GM18868 (cell line): ENCODE results near the gene SNAPC3.
"Not testable (repeated sequence)": the region's sequence is repeated elsewhere in the genome, so short reads cannot be mapped to it uniquely, and the experiment has no call there.

Experiments
- ATAC-seq: cut with Tn5 transposase; IDR thresholded peaks from one replicate; pipeline ENCODE4 v1.9.1; 2021; ENCODE audit warnings: mild to moderate bottlenecking, moderate library complexity; ENCODE audit not compliant: unreplicated experiment

Gene SNAPC3

GRCh38 chr9:15421990-15422371, 695 bp upstream of the SNAPC3 start:
- ATAC-seq, result no peak

GRCh38 chr9:15423231-15423985, 732 bp downstream of the SNAPC3 start:
- peak; percentile 2 for ATAC-seq

DNA sequence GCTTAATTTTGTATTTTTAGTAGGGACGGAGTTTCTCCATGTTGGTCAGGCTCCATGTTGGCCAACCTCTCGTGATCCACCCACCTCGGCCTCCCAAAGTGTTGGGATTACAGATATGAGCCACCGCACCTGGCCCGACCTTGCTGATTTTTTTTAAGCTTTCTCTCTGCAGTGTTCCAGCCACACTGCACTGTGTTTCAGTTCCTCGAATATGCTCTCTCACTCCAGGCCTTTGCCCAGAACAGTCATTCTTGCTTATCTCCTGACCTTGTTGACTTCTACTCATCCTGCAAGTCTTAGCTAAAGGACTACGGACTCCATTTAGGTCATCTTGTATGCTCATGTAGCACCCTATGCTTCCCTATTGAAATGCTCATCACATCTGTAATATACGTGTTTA, 3.3 kb downstream of the SNAPC3 start:
- peak; percentile 48 for ATAC-seq

- not testable (repeated sequence) for ATAC-seq
Observed at GRCh38 chr9:15427702-15428101, 5.0 kb downstream of the SNAPC3 start.

DNA sequence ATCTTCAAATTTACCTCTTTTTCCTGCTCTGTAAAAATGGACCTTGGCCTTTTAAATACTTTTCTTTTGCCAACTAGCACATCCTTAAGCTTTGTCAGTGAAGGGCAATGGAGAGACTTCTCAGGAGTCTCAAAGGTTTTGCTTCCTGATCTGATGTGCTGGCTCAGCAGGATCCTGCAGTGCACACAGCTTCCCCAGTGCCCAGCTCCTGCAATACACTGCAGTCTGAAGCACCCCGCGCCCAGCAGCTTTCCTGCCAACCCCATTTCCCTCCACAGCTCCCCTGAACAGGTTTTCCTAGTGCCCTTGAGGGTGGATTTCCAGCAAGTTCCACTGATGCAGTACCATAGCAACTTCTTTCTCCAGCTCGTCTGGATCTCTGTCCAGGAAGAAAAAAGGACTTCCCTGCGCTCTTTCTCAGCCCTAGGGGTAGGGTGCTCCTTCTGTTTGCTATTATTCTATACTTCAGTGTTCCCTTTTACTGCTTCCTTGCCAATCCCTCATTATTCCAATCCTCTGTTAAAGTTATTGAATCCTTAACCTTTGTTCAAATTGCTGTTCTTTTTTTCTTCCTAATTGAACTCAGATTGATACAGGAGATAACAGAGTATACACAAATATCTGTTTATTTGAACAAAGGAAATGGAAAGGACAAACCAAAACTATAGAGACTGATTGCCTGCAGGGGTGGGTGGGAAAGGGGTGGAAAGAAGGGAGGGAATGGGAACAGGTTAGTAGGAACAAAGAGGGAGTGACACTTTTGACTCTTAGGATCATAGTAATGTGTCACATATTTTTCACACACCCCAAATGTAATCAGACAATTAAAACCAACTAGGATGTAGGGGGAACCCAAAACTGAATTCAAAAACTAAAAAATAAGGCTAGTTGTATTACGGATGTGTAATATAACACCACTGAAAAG, 8.5 kb downstream of the SNAPC3 start:
- no peak for ATAC-seq

GRCh38 chr9:15433191-15433590, 10.5 kb downstream of the SNAPC3 start:
- no peak for ATAC-seq

DNA sequence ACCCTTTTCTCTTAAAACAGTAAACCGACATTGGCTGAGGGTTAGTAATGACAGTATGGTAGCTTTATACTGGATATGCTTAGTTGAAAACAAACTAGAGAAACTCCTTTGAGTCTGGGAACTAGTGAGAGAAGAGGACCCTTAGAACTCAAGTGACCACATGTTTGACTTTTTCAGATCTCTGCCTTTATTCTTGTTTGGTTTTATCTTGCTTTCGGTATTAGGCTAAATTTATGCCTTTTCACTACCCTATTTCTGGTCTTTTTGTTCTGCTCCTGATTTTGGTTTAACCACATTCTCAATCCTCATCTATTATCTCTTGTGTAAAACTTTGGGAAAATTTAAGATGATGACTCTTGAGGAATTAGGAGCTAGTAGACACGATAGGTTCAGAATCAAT, 11.0 kb downstream of the SNAPC3 start:
- ATAC-seq, result peak; percentile 83

DNA sequence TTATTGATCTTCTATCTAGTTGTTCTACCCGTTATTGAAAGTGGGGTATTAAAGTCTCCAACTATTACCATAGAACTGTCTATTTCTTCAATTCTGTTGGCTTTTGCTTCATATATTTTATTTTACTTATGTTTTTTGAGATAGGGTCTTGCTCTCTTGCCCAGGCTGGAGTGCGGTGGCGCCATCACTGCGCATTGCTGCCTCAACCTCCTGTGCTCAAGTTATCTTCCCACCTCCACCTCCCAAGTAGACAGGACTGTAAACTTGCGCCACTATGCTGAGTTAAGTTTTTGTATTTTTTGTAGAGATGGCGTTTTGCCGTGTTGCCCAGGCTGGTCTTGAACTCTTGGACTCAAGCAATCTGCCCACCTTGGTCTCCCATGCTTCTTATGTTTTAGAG, 16.2 kb downstream of the SNAPC3 start:
- no peak for ATAC-seq

DNA sequence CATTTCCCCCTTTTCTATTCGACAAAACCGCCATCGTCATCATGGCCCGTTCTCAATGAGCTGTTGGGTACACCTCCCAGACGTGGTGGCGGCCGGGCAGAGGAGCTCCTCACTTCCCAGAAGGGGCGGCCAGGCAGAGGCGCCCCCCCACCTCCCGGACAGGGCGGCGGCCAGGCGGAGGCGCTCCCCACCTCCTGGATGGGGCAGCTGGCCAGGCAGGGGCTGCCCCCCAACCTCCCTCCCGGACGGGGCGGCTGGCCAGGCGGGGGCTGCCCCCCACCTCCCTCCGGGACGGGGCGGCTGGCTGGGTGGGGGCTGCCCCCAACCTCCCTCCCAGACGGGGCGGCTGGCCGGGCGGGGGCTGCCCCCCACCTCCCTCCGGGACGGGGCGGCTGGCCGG, 19.2 kb downstream of the SNAPC3 start:
- not testable (repeated sequence) for ATAC-seq

- ATAC-seq, result not testable (repeated sequence)
Observed at GRCh38 chr9:15442264-15442663, 19.6 kb downstream of the SNAPC3 start.

DNA sequence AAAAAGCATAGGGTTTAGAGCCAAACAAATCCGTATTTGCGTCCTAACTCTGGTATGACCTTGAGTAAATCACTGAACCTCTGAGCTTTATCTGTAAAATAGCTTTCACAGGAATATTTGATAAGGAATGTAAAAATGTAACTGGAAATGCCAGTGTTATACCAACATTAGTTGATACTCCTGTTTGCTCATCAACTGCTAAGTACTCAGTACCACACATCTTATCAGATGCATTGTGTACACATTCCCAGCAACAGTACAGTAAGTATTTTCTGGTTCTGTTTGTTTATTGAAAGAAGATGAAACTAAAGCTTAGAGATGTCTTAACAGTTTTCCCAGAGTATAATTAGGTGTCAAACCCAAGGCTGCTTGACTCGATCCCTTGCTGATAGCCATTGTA, 21.5 kb downstream of the SNAPC3 start:
- ATAC-seq, result no peak

GRCh38 chr9:15453956-15454355, 31.3 kb downstream of the SNAPC3 start:
- ATAC-seq, result no peak

- ATAC-seq, result no peak
Observed at GRCh38 chr9:15461056-15461455, 38.4 kb downstream of the SNAPC3 start.

DNA sequence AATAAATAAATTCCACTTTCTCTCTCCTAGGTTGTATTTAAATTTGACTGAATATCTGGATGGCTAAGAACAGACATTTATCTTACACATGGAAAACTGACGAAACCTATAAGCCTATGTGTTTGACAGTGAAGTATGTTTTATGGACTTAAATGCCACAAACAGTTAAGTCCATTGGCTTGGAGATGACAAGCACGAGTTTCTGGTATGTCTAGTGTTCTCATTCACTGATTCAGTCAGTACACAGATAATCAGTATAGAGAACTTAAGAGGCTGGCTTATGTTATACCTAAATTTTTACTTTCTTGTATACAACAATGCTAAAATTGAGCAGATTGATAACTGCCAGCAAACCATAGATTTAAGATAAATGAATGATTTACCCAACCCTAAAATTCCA, 38.9 kb downstream of the SNAPC3 start:
- ATAC-seq, result no peak

- ATAC-seq, result no peak
Observed at GRCh38 chr9:15468145-15468544, 45.5 kb downstream of the SNAPC3 start.

GRCh38 chr9:15469406-15469805, 46.7 kb downstream of the SNAPC3 start:
- no peak for ATAC-seq

GRCh38 chr9:15469862-15470261, 47.2 kb downstream of the SNAPC3 start:
- no peak for ATAC-seq

GRCh38 chr9:15475923-15476536, 53.4 kb downstream of the SNAPC3 start:
- peak; percentile 35 for ATAC-seq

- ATAC-seq, result no peak
Observed at GRCh38 chr9:15480028-15480427, 57.4 kb downstream of the SNAPC3 start.

GRCh38 chr9:15482146-15482545, 59.5 kb downstream of the SNAPC3 start:
- ATAC-seq, result no peak

DNA sequence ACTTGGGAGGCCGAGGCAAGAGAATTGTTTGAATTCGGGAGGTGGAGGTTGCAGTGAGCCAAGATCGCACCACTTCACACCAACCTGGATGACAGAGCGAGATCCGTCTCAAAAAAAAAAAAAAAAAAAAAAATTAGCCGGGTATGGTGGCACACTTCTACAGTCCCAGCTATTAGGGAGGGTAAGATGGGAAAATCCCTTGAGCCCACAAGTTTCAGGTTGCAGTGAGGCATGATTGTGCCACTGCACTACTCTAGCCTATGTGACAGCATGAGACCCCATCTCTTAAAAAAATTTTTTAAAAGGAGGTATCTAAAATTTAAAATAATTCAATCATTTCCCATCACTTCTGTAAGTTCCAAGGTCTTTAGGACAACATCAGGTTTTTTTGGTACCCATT, 62.1 kb downstream of the SNAPC3 start:
- peak; percentile 76 for ATAC-seq
